Peyer's patch (tissue), 4 donors: ENCODE data around the gene ATL1. TPM values are rescaled to one million over a fixed set of nuclear protein-coding genes. Genes with fewer than 3 reads are reported as not detected.
A peak's percentile ranks its signal among the peaks of the same experiment; 100 is the strongest.

Experiments used
- DNase-seq, 3 donors: peaks; one replicate each; pipeline ENCODE4 v3.0.0-alpha.2; 2017 to 2019
- H3K27ac ChIP-seq, 4 donors: fragments of 200-600 bp; sonication (generic); one replicate each; pipeline ENCODE4 v1.5.1; 2016 to 2019
- H3K27me3 ChIP-seq, 2 donors: fragments of 200-600 bp; sonication (generic); one replicate each; pipeline ENCODE4 v1.5.1; 2019
- H3K36me3 ChIP-seq, 3 donors: fragments of 200-600 bp; sonication (generic); one replicate each; pipeline ENCODE4 v1.5.1; 2016 to 2019
- H3K4me1 ChIP-seq, 4 donors: fragments of 200-600 bp; sonication (generic); one replicate each; pipeline ENCODE4 v1.5.1; 2016 to 2019
- H3K4me3 ChIP-seq, 4 donors: fragments of 200-600 bp; sonication (generic); 1 replicate in 3 of 4; 2 replicates in 1 of 4; pipeline ENCODE4 v1.5.1; 2016 to 2019; ENCODE audit warnings: mild to moderate bottlenecking in 1 of 4
- H3K9me3 ChIP-seq, 4 donors: fragments of 200-600 bp; sonication (generic); one replicate each; pipeline ENCODE4 v1.5.1; 2016 to 2019; ENCODE audit warnings: mild to moderate bottlenecking in 1 of 4
- CTCF ChIP-seq, 6 experiments: fragments of 450-650 bp in 4 of 6; fragments of 200-600 bp in 2 of 6; sonication (generic) in 1 of 6; IDR thresholded peaks; one replicate each; pipeline ENCODE4 v1.5.1; 2017 to 2019; ENCODE audit warnings: antibody characterized with exemption in 6 of 6, mild to moderate bottlenecking in 3 of 6, moderate library complexity in 1 of 6
- POLR2A ChIP-seq, 2 donors: fragments of 450-650 bp; IDR thresholded peaks; one replicate each; pipeline ENCODE4 v1.5.1; 2017; ENCODE audit warnings: antibody characterized with exemption in 2 of 2, mild to moderate bottlenecking in 2 of 2, moderate library complexity in 2 of 2
- total RNA-seq, 4 donors: library from RNA; depleted of rRNA; stranded (reverse); fragments of >200 nt; gene quantifications; one replicate each; pipeline ENCODE4 v1.1.0, GENCODE V29; 2016

ATL1 gene
- total RNA-seq, 4 donors from 2014 or later = 6.6 to 9.5 (median 8.5) TPM

GRCh38 chr14:50667996-50668825 lies 108.3 kb downstream of the ATL1 start, which contains the start of gene SAV1:
TSS of gene SAV1 (minus strand) at chr14:50668306. CDS start at chr14:50667967, 339 bp downstream.
- TF ChIP-seq POLR2A (IDR thresholded peaks at IDR 0.05) (peak; percentile 86 to 93), CTCF (IDR thresholded peaks at IDR 0.05) (no peak)
- Histone ChIP-seq H3K27ac (peak within 1 kb of the TSS; percentile 91 to 95 (median 92)), H3K9me3 (no peaks in the 10 kb centered on the region), H3K4me1 (peaks cover 0 to 5% (median 0%) of the 10 kb centered on the region in 4 donors), H3K27me3 (no peaks in the 10 kb centered on the region), H3K36me3 (peaks cover 0 to 5% (median 0%) of the 10 kb centered on the region in 3 donors), H3K4me3 (peak within 1 kb of the TSS; percentile 69 to 86 (median 76))
- DNase-seq = peak; percentile 61 to 91 (median 88)

DNA sequence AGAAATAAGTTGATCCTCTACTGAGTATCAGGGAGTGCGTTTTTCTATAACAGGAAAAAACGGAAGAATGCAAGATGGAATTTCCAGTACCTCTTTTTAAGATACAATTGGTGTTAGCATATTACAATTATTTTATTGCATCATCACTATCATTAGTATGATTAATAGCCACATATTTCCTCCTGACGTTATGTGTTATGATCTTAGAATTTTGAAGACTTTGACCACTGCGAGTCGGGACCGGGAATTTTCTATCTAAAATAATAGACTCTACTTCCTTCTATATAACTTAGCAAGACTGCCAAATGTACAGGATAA lies 108.8 kb downstream of the ATL1 start:
- Histone ChIP-seq H3K9me3 (no peaks in the 10 kb centered on the region), H3K4me3 (peak overlapping the region; percentile 69 to 86 (median 76)), H3K27me3 (no peaks in the 10 kb centered on the region), H3K4me1 (peaks cover 0 to 5% (median 0%) of the 10 kb centered on the region in 4 donors), H3K27ac (peak overlapping the region; percentile 91 to 95 (median 92)), H3K36me3 (peaks cover 0 to 5% (median 0%) of the 10 kb centered on the region in 3 donors)
- TF ChIP-seq POLR2A (IDR thresholded peaks at IDR 0.05) (no peak), CTCF (IDR thresholded peaks at IDR 0.05) (no peak)
- no peak for DNase-seq

DNA sequence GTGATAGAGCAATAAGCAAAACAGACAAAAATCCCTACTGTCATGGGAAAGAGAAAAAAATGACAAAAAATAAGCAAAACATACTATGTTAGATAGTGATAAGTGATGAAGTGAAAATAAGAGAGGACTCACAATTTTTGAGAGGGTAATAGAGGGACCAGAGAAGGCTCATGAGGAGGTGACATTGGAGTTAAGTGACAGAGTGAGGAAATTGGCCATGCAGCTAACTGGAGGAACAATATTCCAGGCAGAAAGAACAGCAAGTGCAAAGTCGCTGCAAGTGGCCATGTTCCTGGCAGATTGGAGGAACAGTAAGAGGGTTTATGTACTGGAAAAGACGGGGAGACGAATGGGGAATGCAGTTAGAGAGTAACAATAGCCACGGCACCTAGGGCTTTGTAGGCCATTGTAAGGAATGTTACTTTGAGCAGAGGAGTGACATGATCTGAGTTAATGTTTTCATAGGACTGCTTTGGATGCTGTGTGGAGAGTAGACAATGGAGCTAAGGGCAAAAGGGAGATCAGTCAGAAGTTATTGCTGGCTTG lies 109.6 kb downstream of the ATL1 start:
- peaks cover 0 to 5% (median 0%) of the 10 kb centered on the region in 4 donors for H3K4me1 ChIP-seq
- no peak for DNase-seq
- no peak overlapping the region for H3K27ac ChIP-seq
- no peak for TF ChIP-seq CTCF (IDR thresholded peaks at IDR 0.05)
- no peak for TF ChIP-seq POLR2A (IDR thresholded peaks at IDR 0.05)
- H3K36me3 ChIP-seq = peaks cover 0 to 3% (median 0%) of the 10 kb centered on the region in 3 donors
- no peak overlapping the region for H3K4me3 ChIP-seq
- H3K9me3 ChIP-seq = no peaks in the 10 kb centered on the region
- no peaks in the 10 kb centered on the region for H3K27me3 ChIP-seq

GRCh38 chr14:50670196-50670865 lies 110.4 kb downstream of the ATL1 start:
- peaks cover 0 to 5% (median 0%) of the 10 kb centered on the region in 4 donors for H3K4me1 ChIP-seq
- TF ChIP-seq POLR2A (IDR thresholded peaks at IDR 0.05) (no peak), CTCF (IDR thresholded peaks at IDR 0.05) (no peak)
- H3K27me3 ChIP-seq = no peaks in the 10 kb centered on the region
- H3K4me3 ChIP-seq = no peak overlapping the region
- DNase-seq = no peak
- no peak overlapping the region for H3K27ac ChIP-seq
- H3K36me3 ChIP-seq = no peaks in the 10 kb centered on the region
- no peaks in the 10 kb centered on the region for H3K9me3 ChIP-seq

- no peak for TF ChIP-seq CTCF (IDR thresholded peaks at IDR 0.05)
- TF ChIP-seq POLR2A (IDR thresholded peaks at IDR 0.05) = no peak
- no peak overlapping the region for H3K4me3 ChIP-seq
- H3K9me3 ChIP-seq = no peaks in the 10 kb centered on the region
- DNase-seq = no peak
- peaks cover 0 to 5% (median 0%) of the 10 kb centered on the region in 4 donors for H3K4me1 ChIP-seq
- H3K27ac ChIP-seq = no peak overlapping the region
- no peaks in the 10 kb centered on the region for H3K36me3 ChIP-seq
- no peaks in the 10 kb centered on the region for H3K27me3 ChIP-seq
Observed at GRCh38 chr14:50670866-50671256, 110.9 kb downstream of the ATL1 start.
